NCI-H510A (cell line): Measurements from ENCODE around the gene SLC44A3.

Experiments used
- DNase-seq: peaks from one replicate; lab custom pipeline; 2025; lab: John Stamatoyannopoulos, UW

SLC44A3 gene

GRCh38 chr1:94907136-94907535 lies 87.0 kb downstream of the SLC44A3 start:
- DNase-seq, result no peak

GRCh38 chr1:94908190-94908589 lies 88.0 kb downstream of the SLC44A3 start:
- DNase-seq, result no peak

DNA sequence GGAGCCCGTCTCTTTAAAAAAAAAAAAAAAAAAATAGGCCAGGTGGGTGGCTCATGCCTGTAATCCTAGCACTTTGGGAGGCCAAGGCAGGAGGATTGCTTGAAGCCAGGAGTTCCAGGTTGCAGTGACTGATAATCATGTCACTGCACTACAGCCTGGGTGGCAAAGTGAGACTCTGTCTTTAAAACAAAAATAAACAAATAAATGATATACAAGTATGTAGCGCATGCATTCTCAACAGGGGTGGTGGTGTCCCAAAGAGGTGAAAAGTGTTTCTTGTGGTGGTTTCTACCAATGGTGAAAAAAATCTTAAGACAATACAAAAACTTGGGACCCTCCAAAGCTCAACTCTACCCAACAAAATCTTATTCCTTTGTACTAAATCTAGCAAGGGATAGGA lies 88.8 kb downstream of the SLC44A3 start:
- no peak for DNase-seq

- DNase-seq, result no peak
Measured at GRCh38 chr1:94909486-94909885, 89.3 kb downstream of the SLC44A3 start.

DNA sequence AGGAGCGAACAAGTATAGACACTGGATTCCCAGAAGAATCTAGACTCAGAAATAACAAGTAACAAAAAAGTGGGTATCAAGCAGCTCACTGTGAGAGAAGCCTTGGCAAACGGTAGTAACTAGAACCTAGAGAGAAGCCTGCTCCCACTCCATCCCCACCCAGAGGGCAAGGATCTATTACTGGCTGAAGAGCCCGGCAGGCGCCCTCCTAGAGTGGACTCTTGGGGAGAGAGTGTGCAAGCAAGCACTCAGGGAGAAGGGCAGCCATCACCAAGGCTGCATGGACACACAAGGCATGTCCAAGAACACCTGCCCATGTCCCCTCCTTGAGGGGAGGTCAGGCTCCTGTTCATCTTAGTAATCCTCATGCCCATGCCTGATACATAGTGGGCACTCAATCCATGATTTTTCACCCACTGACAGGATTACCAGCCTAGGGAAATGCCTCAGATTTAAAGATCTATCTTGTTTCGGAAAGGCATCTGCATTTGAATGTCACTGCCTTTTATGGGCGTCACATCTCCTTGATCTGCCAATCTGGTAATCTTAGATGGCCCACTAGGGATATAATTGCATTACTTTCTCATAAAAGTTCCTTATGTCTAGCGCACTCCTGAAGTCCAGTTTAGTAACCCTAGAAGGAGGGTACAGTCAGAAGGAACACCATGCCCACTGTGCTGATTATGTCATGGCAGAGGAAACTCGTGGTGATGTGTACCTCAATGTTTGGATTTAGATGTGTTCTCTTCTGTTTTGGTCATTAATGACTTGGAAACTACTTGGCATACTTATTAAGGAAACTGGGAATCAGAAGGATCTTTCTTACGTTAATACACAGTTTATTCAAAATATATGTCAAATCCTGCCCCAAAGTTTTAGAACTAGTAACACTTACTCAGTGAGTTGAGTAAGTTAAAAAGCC lies 92.4 kb downstream of the SLC44A3 start:
- no peak for DNase-seq

DNA sequence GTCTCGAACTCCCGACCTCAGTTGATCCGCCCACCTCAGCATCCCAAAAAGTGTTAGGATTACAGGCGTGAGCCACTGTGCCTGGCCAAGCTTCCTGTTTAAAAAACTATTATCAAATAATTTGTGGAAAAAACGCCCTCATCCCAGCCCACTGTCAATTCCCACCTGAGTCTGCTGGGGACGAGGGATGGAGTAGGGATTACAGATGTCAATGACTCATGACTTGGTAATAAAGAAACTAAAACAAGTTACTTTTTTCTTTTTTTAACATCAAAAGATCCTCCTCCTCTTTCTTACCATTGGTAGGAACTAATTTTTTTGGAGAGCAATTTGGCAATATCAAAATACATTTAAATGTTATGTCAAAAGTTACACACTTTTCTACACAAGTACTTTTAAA lies 97.1 kb downstream of the SLC44A3 start:
- DNase-seq, result no peak

DNA sequence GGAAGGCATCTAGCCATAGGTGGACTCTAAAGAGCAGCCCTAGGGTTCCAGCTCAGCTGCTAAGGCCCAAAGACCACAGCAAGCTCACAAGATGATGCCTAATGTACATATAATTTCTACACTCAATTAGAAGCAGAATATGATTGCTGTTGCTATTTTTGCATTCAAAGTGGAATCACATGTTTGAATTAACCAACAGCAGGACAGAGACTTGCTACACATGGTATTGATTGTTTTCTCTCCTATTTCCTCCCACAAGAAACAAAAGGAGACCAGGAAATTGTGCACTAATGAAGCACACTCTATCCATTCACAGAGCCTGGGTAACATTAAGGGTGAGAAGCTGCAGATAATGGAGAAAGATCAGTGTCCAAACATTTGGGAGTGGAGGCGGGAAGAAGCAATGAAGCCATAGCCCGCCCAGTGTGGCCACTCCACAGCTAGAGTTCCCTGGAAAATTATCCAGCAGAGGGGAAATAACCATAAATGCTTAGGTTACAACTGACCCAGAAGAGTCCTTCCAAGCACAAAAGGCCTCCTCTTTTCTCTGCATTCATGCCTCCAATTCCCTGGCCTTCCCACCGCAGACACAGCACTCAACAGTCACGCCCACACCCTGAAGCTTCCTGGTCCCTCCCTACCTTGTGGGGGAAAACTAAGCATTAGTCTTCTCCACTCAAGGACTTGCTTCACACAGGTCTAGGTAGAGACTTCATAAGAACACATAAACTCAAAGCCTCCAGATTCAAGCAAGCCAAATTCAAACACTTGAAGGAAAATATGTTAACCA lies 99.3 kb downstream of the SLC44A3 start:
- DNase-seq, result no peak

GRCh38 chr1:94920061-94920460 lies 99.9 kb downstream of the SLC44A3 start:
- no peak for DNase-seq

DNA sequence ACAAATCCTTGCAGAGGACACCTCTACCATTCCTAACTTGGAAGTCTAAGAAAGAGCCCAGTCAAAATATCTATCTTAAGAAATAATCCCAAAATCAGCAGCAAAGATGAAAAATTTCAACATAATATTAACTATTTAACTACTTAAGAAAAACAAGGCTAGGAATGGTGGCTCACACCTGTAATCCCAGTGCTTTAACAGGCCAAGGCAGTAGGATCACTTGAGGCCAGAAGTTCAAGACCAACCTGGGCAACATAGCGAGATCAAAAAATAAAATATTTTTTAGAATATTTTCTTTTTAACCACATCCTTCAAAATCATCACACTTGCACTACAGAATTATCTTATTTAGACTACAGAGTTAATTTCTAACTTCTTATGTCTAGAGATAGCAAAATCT lies 101.8 kb downstream of the SLC44A3 start:
- DNase-seq, result no peak

DNA sequence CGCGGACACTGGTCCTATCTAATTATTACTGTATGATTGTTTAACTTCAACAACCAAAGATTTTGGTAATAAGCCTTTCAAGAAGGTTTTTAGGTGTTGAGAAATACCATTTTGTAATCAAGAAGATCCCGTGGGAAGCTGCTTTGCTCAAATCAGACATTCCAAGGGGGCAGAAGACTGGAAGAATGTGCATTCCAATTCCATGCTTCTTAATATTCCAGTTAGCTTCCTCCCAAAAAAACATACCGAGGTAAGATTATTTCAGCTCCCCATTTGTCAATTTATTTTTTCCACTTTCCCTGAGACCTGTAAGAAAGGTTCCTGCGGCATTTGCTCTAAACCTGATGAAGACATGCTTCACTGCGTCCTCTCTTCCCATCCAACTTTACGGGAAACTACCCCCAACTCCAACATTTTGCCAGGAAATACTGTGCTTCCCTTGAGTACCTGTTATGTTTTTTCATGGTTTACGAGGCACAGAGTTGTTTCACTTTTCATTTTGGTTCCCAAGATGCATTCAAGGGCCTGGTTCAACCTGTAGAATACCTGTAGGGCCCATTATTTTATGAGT lies 102.7 kb downstream of the SLC44A3 start:
- no peak for DNase-seq

DNA sequence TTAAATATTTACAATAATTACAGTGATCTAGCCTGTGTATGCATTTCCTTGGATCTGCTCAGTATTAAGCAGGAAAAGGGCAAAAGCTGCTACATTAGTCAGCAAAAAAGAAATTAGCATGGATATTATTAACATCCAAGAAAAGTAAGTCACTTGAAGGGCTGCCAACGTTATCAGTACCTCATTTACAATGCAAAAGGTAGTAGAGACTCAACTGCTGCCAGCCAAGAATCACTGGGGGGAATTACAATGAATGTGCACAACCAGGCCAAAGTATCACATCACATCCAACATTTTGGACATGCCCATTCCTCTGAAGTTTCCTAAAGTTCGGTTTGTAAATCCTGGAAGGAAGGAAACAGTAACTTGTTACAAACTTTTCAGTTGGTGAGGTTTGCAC lies 104.8 kb downstream of the SLC44A3 start:
- no peak for DNase-seq

DNA sequence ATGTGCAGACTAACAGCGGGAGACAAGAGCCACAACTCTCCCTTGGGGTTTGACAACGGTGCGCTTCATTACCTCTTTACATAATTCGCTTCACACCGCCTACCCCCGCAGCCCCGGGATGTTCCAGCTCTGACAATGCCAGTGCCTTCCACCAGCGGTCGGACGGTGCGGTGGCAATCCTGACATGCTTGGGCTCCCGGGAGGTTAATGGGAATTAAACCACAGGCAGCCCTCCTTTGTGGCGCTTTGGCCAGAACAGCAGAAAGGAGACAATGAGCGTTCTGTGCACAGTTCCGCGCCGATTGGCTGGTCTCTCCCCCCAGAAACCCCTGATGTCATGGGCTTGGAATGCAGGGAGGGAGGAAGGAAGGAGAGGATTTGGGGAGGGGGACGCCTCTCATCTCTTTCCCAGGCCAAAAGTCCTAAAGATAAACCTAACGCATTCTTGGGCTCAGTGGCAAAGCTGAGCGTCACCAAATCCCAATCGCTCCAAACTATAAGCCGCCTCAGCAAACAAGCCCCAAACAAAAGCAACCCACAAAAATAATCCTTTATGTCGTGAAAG lies 105.5 kb downstream of the SLC44A3 start:
- peak; percentile 21 for DNase-seq

- DNase-seq, result peak; percentile 45
Measured at GRCh38 chr1:94926126-94926914, 106.2 kb downstream of the SLC44A3 start.

- peak; percentile 94 for DNase-seq
Measured at GRCh38 chr1:94926915-94927404, 106.8 kb downstream of the SLC44A3 start, which contains the start of gene CNN3. Gene CNN3 (minus strand): TSS chr1:94927110. CDS start chr1:94926894, 216 bp downstream.

GRCh38 chr1:94927405-94928175 lies 107.4 kb downstream of the SLC44A3 start:
- DNase-seq, result peak; percentile 54

DNA sequence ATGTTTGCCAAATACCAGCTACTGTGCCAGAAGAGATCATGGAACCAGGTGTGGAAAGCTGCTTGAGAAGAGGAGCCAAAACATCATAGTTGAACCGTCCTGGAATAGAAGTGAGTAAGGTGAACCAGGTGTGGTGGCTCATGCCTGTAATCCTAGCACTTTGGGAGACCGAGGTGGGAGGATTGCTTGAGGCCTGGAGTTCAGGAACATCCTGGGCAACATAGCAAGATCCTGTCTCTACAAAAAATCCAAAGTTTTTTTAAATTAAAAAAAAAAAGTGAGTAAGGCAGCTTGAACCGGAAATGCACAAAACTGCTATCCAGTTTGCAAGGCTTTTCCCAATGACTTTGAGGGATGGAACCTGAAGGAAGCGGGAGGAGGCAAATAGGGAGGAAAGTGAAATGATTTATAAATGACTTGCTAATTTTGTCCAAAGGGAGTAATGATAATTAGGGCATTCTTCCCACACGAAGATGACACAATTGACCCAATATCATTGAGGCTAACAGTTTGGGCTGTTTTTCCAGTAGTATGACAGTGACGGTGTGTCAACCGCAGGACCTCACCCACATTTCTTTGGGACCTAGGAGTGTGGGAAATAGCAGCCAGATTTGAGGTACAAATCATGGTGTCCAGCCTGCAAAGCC lies 108.3 kb downstream of the SLC44A3 start:
- DNase-seq, result no peak

DNA sequence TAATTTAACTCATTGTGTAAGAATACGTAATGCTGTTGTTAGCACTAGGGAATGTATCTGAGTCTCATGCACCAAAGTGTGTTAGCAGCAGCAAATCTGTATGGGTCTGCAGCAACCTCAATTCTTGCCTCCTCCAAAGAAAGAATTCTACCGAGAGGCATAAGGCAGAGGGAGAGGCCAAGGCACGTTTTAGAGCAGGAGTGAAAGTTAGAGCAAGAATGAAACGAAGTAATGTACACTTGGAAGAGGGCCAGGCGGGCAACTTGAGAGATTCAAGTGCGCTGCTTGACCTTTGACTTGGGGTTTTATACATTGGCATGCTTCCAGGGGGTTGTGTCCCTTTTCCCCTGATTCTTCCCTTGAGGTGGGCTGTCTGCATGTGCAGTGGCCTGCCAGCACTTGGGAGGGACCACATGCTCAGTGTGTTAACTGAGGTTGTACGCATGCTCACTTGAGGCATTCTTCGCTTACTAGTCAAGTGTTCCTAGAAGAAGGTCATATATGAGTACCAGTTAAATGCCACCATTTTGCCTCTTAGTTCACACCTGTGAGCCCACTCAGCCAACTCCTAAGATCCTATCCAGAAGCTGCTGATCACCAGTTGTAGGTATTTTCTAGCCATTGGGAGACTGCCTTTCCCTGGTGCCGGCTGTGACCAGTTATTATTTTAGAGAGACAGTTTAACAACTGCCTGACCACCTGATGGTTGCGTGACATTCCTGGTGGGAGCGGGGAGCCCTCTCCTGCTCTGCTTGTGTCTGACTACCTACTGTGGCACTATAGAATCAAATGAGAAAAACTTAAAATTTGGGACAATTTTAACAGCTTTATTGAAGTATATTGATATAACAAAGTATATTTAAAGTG lies 109.4 kb downstream of the SLC44A3 start:
- DNase-seq, result no peak

DNA sequence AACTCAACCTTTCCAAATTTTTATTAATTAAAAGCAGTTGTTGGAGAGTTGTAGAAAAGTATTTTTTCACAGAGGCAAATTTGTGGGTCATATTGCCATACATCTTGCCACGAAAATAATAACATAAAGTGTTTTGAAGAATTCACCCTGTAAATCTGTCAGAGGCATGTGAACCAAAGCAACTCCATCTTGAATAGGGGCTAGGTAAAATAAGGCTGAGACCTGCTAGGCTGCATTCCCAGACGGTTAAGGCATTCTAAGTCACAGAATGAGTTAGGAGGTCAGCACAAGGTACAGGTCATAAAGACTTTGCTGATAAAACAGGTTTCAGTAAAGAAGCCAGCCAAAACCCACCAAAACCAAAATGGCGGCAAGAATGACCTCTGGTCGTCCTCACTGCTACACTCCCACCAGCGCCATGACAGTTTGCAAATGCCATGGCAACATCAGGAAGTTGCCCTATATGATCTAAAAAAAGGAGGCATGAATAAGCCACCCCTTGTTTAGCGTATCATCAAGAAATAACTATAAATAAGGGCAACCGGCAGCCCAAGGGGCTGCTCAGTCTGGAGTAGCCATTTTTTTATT lies 111.2 kb downstream of the SLC44A3 start:
- DNase-seq, result no peak

- no peak for DNase-seq
Measured at GRCh38 chr1:94934551-94934950, 114.4 kb downstream of the SLC44A3 start.
